Psoas muscle (tissue), 8 donors: ENCODE data around the gene C5. TPM values are rescaled to one million over a fixed set of nuclear protein-coding genes. Genes with fewer than 3 reads are reported as not detected.

Source experiments
- ATAC-seq, 4 donors: fragments of 200-7000 bp; cut with Tn5 transposase; one replicate each; pipeline ENCODE4 v1.9.1; 2020; ENCODE audit warnings: moderate library complexity in 3 of 4, mild to moderate bottlenecking in 2 of 4
- DNase-seq, 2 donors: peaks; one replicate each; pipeline ENCODE4 v3.0.0-alpha.2; 2020
- H3K27ac ChIP-seq: fragments of 200-600 bp; one replicate; pipeline ENCODE4 v1.8.0; 2022
- H3K27me3 ChIP-seq, 3 donors: fragments of 200-600 bp in 1 of 3; one replicate each; pipeline versions ENCODE4 v1.6.1 to v1.8.0; 2013 to 2022; ENCODE audit warnings: low read length in 2 of 3, mild to moderate bottlenecking in 2 of 3, moderate library complexity in 1 of 3; ENCODE audit not compliant: insufficient read depth in 3 of 3
- H3K36me3 ChIP-seq, 2 donors: fragments of 200-600 bp in 1 of 2; one replicate each; pipeline versions ENCODE4 v1.6.1 to v1.8.0; 2013 to 2022; ENCODE audit warnings: low read depth in 1 of 2, mild to moderate bottlenecking in 1 of 2, moderate library complexity in 1 of 2; ENCODE audit not compliant: insufficient read depth in 1 of 2
- H3K4me1 ChIP-seq: fragments of 200-600 bp; one replicate; pipeline ENCODE4 v1.8.0; 2022
- H3K4me3 ChIP-seq: fragments of 200-600 bp; one replicate; pipeline ENCODE4 v1.8.0; 2022; ENCODE audit warnings: mild to moderate bottlenecking
- H3K9me3 ChIP-seq: fragments of 200-600 bp; one replicate; pipeline ENCODE4 v1.8.0; 2022
- WGBS, 3 donors: extraction: QIAGEN DNeasy Blood & Tissue Kit; methylation state at CpG; one replicate each; pipeline versions ENCODE4 v1.1.6 to v1.1.7; 2013; 5-methylcytosine and 5-hydroxymethylcytosine counted together
- intact Hi-C, 2 donors: fragments of 100-400 bp; cut with DNase I; formaldehyde crosslinking; loops; one replicate each; pipeline versions ENCODE4 v1.11.0 to v1.14.2; 2022
- polyA plus RNA-seq, 3 donors: library from polyadenylated mRNA; stranded (reverse); fragments of 200-250 nt; gene quantifications; one replicate each; pipeline ENCODE4 v1.2.3, GENCODE V29; 2013
- total RNA-seq, 4 donors: library from RNA; stranded (reverse); fragmentation: NEBNext Ultra II Directional in 2 of 4; extraction: Animal tissue kit (Norgen Biotek cat#: 25700) in 2 of 4; gene quantifications; one replicate each; pipeline versions ENCODE4 v1.2.1 to v1.2.4, GENCODE V29; 2021 to 2023
- TF ChIP-seq, protein P1 (sequence below): fragments of 200-600 bp; IDR thresholded peaks from one replicate; pipeline ENCODE4 v1.8.0; 2022; ENCODE audit warnings: antibody characterized with exemption
- donor health status: healthy with polysubstance abuse.
- donor health status: DM: no; HTN: no; CAD: no; lungs with moderate emphysema.
- donor health status: Bipolar disorder and iron deficiency.
- donor health status: healthy.
- donor health status: DM: yes; HTN: yes; CAD: no.
- donor health status: DM: no; HTN: no; CAD: no.
- donor health status: DM: no; HTN: no; CAD: no.
- donor health status: DM: yes; HTN: yes; CAD: no.

C5 gene
- total and polyA plus RNA-seq, 7 donors: 0.13 to 1.1 (median 0.39) TPM

DNA sequence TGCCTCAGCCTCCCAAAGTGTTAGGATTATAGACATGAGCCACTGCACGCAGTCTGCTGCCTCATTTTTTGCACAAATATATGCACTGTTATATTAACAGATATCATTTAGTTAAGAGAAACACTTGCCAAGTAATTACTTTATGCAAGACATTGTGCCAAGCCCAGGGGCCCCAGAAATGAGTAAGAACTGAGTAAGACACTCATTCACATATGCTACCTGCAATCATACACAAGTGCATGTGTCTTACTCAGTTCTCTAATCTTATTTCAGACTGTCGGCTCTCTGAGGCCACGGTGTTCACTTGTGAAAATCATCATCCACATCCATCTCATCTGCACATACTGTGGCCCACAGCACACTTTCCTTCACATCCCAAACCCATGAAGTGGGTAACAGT lies 139.4 kb downstream of the C5 start:
- H3K4me1 ChIP-seq: no peaks in the 10 kb centered on the region
- DNase-seq (no peak), ATAC-seq (no peak)
- H3K4me3 ChIP-seq: no peak overlapping the region
- H3K27ac ChIP-seq: no peak overlapping the region
- no peaks in the 10 kb centered on the region for H3K9me3 ChIP-seq
- peaks cover 0 to 8% of the 10 kb centered on the region in 2 donors for H3K36me3 ChIP-seq
- WGBS, 3 donors: 93% methylated on average over 3 of the region's 3 CpGs
- TF ChIP-seq, protein P1, sequence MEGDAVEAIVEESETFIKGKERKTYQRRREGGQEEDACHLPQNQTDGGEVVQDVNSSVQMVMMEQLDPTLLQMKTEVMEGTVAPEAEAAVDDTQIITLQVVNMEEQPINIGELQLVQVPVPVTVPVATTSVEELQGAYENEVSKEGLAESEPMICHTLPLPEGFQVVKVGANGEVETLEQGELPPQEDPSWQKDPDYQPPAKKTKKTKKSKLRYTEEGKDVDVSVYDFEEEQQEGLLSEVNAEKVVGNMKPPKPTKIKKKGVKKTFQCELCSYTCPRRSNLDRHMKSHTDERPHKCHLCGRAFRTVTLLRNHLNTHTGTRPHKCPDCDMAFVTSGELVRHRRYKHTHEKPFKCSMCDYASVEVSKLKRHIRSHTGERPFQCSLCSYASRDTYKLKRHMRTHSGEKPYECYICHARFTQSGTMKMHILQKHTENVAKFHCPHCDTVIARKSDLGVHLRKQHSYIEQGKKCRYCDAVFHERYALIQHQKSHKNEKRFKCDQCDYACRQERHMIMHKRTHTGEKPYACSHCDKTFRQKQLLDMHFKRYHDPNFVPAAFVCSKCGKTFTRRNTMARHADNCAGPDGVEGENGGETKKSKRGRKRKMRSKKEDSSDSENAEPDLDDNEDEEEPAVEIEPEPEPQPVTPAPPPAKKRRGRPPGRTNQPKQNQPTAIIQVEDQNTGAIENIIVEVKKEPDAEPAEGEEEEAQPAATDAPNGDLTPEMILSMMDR: no peak
- intact Hi-C loops: no loop called here
- H3K27me3 ChIP-seq: no peaks in the 10 kb centered on the region

DNA sequence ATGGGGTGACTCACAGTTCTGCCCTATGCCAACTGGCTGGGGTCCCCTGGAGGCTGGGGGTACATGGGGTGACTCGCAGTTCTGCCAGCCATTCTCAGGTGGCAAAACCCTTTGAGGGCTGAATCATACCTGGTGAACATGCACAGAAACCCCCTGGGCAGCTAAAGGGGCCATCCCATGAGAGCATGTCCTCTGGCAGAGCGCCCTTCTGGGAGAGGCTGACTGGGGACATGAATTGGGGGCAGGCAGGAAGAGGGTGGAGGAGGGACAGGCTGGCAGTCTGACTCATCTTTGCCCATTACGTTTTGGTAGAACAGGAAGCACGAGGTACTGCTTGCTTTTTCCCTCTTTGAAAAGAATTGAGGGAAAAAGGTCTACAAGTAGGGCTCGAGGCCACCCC lies 140.2 kb downstream of the C5 start:
- intact Hi-C loops: no loop called here
- DNase-seq (no peak), ATAC-seq (no peak)
- Histone ChIP-seq H3K27me3 (no peaks in the 10 kb centered on the region), H3K36me3 (peaks cover 0 to 8% of the 10 kb centered on the region in 2 donors), H3K4me1 (no peaks in the 10 kb centered on the region), H3K27ac (no peak overlapping the region), H3K9me3 (no peaks in the 10 kb centered on the region), H3K4me3 (no peak overlapping the region)
- TF ChIP-seq, protein P1: no peak
- 64 to 70% (median 68%) methylated on average over 5 of the region's 5 CpGs for WGBS, 3 donors

DNA sequence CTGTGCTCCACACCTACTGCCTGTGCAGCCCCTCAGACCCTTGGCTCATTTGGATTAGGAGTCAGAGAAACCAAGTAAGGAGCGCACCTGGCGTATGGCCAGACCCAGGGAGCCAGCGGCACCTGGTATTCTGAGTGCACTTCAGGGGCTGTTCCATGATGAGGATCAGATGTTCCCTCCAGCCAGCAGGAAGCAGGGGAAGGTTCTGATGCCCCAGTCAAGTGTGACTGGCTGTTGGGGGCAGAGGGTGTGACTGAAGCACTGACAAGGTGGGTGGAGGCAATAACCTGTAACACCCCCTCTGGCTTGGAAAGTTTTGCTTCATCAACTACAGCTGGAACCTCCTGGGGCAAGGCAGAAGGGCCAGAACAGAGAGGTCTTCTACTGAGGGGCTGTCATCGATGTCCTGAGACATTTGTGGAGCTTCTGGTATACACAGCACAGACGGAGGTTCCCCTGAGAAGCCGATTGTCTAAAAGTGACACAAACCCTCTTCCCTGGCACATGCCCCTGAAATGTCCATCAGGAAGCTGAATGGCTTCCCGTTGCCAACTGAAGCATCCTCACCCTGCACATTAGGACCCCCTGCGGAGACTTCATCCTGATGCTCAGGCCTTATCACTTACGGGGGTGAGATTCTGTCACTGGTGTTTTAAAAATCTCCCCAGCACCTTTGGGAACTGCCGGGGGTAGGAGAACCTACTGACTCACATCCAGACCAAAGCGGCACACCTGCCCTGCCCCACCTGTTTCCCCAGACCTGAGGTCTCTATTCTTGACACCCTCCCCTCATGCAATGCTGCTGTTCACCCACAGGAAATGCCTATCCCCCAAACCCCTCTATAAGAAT lies 144.5 kb downstream of the C5 start:
- Histone ChIP-seq H3K36me3 (peaks cover 0 to 4% of the 10 kb centered on the region in 2 donors), H3K9me3 (no peaks in the 10 kb centered on the region), H3K4me1 (no peaks in the 10 kb centered on the region), H3K27me3 (no peaks in the 10 kb centered on the region), H3K4me3 (no peak overlapping the region), H3K27ac (no peak overlapping the region)
- TF ChIP-seq, protein P1: no peak
- intact Hi-C loops: no loop called here
- DNase-seq: no peak
- WGBS, 3 donors: 84 to 87% (median 86%) methylated on average over 11 of the region's 11 CpGs
- no peak for ATAC-seq

DNA sequence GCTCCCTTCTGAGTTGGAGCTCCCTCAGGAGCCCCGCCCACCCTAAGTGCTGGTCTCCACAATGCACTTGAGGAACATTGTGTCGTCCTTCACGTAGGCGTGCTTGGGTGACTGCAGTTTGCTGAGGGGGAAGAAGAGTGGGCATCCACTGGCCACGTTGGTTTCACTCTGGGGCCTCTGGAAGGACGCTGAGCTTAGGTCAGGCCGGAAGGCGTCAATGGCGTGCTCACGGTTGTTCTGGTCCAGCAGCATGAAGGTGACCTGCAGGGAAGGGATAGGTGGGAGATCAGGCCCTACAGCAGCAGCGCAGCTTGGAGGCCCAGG lies 145.1 kb downstream of the C5 start:
- Histone ChIP-seq H3K4me3 (no peak overlapping the region), H3K4me1 (no peaks in the 10 kb centered on the region), H3K9me3 (no peaks in the 10 kb centered on the region), H3K36me3 (peaks cover 0 to 4% of the 10 kb centered on the region in 2 donors), H3K27me3 (no peaks in the 10 kb centered on the region), H3K27ac (no peak overlapping the region)
- TF ChIP-seq, protein P1: no peak
- 92 to 95% (median 93%) methylated on average over 11 of the region's 11 CpGs for WGBS, 3 donors
- no peak for ATAC-seq
- intact Hi-C loops: no loop called here
- no peak for DNase-seq
